HCT116 (cell line): ENCODE results near the gene FBXO31. TPM values are rescaled to one million over a fixed set of nuclear protein-coding genes. Genes with fewer than 3 reads are reported as not detected.

Source experiments
- ATAC-seq: fragments of 200-7000 bp; cut with Tn5 transposase; 2 replicates; pipeline ENCODE4 v1.9.1; 2020; ENCODE audit warnings: mild to moderate bottlenecking, moderate library complexity
- BruUV-seq: library from RNA; stranded (reverse); fragments of 400-500 nt; replicated peaks from 2 replicates; lab custom pipeline; 2021; lab: Mats Ljungman, UMichigan
- CTCF ChIA-PET: fragments of 300-600 bp; sonication (Branson Sonifier 250); formaldehyde crosslinking; loops from one replicate; lab custom pipeline; 2021; ENCODE audit warnings: antibody characterized with exemption; lab: Charles Lee
- POLR2A ChIA-PET: fragments of 300-600, 350-600 bp; sonication (Branson Sonifier 250); formaldehyde crosslinking; loops from one replicate; lab custom pipeline; 2021; ENCODE audit warnings: antibody characterized with exemption; lab: Charles Lee
- RAD21 ChIA-PET, 2 experiments: fragments of 300-600 bp; sonication (Branson Sonifier 250); formaldehyde crosslinking; loops; one replicate each; lab custom pipeline; 2023; ENCODE audit warnings: low total read pairs in 2 of 2; ENCODE audit not compliant: uncharacterized antibody in 2 of 2, unreplicated experiment in 2 of 2, low non-redundant PET in 1 of 2; lab: Charles Lee
- DNase-seq: peaks from one replicate; pipeline ENCODE4 v3.0.0-alpha.2; 2010; ENCODE audit warnings: low read depth, low spot score
- H2AFZ ChIP-seq: fragments of 200-600 bp; shearing (Covaris generic), sonication (generic); 2 replicates; pipeline ENCODE4 v1.6.1; 2017; ENCODE audit warnings: low read depth, mixed run types, mixed read lengths, antibody characterized with exemption, low read length; ENCODE audit not compliant: poor library complexity, severe bottlenecking
- H3K27ac ChIP-seq: 2 replicates; pipeline ENCODE4 v1.5.1; 2012; ENCODE audit warnings: low read depth, low read length
- H3K27me3 ChIP-seq: fragments of 200-600 bp; sonication (generic); 2 replicates; pipeline ENCODE4 v1.6.1; 2016; ENCODE audit warnings: mixed run types, low read length, mixed read lengths; ENCODE audit not compliant: insufficient read depth
- H3K36me3 ChIP-seq, 2 experiments: fragments of 200-500 bp in 1 of 2; fragments of 200-600 bp in 1 of 2; sonication (Bioruptor generic) in 1 of 2; sonication (generic) in 1 of 2; 2 replicates each; pipeline versions ENCODE4 v1.5.1 to v1.6.1; 2014 to 2016; ENCODE audit warnings: low read length in 2 of 2, inconsistent platforms in 1 of 2, mixed read lengths in 1 of 2, mixed run types in 1 of 2; ENCODE audit not compliant: insufficient read depth in 2 of 2, control insufficient read depth in 1 of 2
- H3K4me1 ChIP-seq, 2 experiments: fragments of 200-600 bp in 1 of 2; sonication (generic) in 1 of 2; 2 replicates each; pipeline versions ENCODE4 v1.5.1 to v1.6.1; 2012 to 2017; ENCODE audit warnings: low read length in 2 of 2, inconsistent platforms in 1 of 2, mild to moderate bottlenecking in 1 of 2, mixed read lengths in 1 of 2, mixed run types in 1 of 2, moderate library complexity in 1 of 2; ENCODE audit not compliant: insufficient read depth in 2 of 2, control insufficient read depth in 1 of 2
- H3K4me2 ChIP-seq: fragments of 200-600 bp; sonication (generic); 2 replicates; pipeline ENCODE4 v1.6.1; 2017; ENCODE audit warnings: mixed run types, low read length, mixed read lengths
- H3K4me3 ChIP-seq, 2 experiments: fragments of 200-600 bp in 1 of 2; sonication (generic) in 1 of 2; replicated peaks in 1 of 2; 2 replicates each; pipeline ENCODE4 v1.5.1; 2011 to 2016; ENCODE audit warnings: low read length in 2 of 2, control low read depth in 1 of 2, low read depth in 1 of 2, mild to moderate bottlenecking in 1 of 2, mixed read lengths in 1 of 2, mixed run types in 1 of 2
- H3K79me2 ChIP-seq: fragments of 200-600 bp; sonication (generic); 2 replicates; pipeline ENCODE4 v1.6.1; 2017; ENCODE audit warnings: mild to moderate bottlenecking, mixed run types, low read length, moderate library complexity, mixed read lengths; ENCODE audit not compliant: insufficient read depth
- H3K9ac ChIP-seq: fragments of 200-600 bp; sonication (generic); 2 replicates; pipeline ENCODE4 v1.6.1; 2016; ENCODE audit warnings: low read length, mixed read lengths
- H3K9me2 ChIP-seq: fragments of 200-600 bp; sonication (generic), shearing (Covaris generic); 2 replicates; pipeline ENCODE4 v1.6.1; 2017; ENCODE audit warnings: mixed run types, mild to moderate bottlenecking, moderate library complexity; ENCODE audit not compliant: insufficient read depth
- H3K9me3 ChIP-seq, 2 experiments: fragments of 200-500 bp in 1 of 2; fragments of 200-600 bp in 1 of 2; sonication (Bioruptor generic) in 1 of 2; sonication (generic) in 1 of 2; 2 replicates each; pipeline ENCODE4 v1.6.1; 2014 to 2017; ENCODE audit warnings: low read length in 2 of 2, mixed read lengths in 2 of 2, inconsistent platforms in 1 of 2, low read depth in 1 of 2, mild to moderate bottlenecking in 1 of 2, mixed run types in 1 of 2, moderate library complexity in 1 of 2; ENCODE audit not compliant: control insufficient read depth in 1 of 2, insufficient read depth in 1 of 2
- H4K20me1 ChIP-seq: fragments of 200-600 bp; sonication (generic), shearing (Covaris generic); 2 replicates; pipeline ENCODE4 v1.6.1; 2017; ENCODE audit warnings: mixed run types, mild to moderate bottlenecking, moderate library complexity; ENCODE audit not compliant: insufficient read depth
- CBX3 ChIP-seq: IDR thresholded peaks from 2 replicates; pipeline ENCODE4 v1.6.1; 2012; ENCODE audit warnings: low read depth
- CEBPB ChIP-seq: IDR thresholded peaks from 2 replicates; pipeline ENCODE4 v1.6.1; 2012; ENCODE audit warnings: low read depth
- EZH2phosphoT487 ChIP-seq: fragments of 200-600 bp; IDR thresholded peaks from 2 replicates; pipeline ENCODE4 v1.6.1; 2018; ENCODE audit warnings: antibody characterized with exemption, borderline replicate concordance
- FOSL1 ChIP-seq: IDR thresholded peaks from 2 replicates; pipeline ENCODE4 v1.6.1; 2012; ENCODE audit warnings: low read depth
- JUND ChIP-seq: IDR thresholded peaks from 2 replicates; pipeline ENCODE4 v1.6.1; 2012
- POLR2A ChIP-seq: IDR thresholded peaks from 2 replicates; pipeline ENCODE4 v1.7.0; 2011; ENCODE audit warnings: borderline replicate concordance; ENCODE audit not compliant: insufficient read depth, insufficient read length; ENCODE audit errors: extremely low read depth
- POLR2AphosphoS5 ChIP-seq: IDR thresholded peaks from 2 replicates; pipeline ENCODE4 v1.6.1; 2011; ENCODE audit warnings: mild to moderate bottlenecking, low read depth, low read length, moderate library complexity
- RAD21 ChIP-seq: IDR thresholded peaks from 2 replicates; pipeline ENCODE4 v1.6.1; 2012; ENCODE audit warnings: low read depth, mild to moderate bottlenecking
- SIN3A ChIP-seq: IDR thresholded peaks from 2 replicates; pipeline ENCODE4 v1.6.1; 2012; ENCODE audit warnings: low read depth
- SP1 ChIP-seq: IDR thresholded peaks from 2 replicates; pipeline ENCODE4 v1.6.1; 2012; ENCODE audit warnings: low read depth
- SRF ChIP-seq: IDR thresholded peaks from 2 replicates; pipeline ENCODE4 v1.6.1; 2012; ENCODE audit warnings: low read depth
- TCF7L2 ChIP-seq: IDR thresholded peaks from 2 replicates; pipeline ENCODE4 v1.7.0; 2011; ENCODE audit warnings: borderline replicate concordance, inconsistent platforms; ENCODE audit not compliant: insufficient read depth, insufficient read length; ENCODE audit errors: extremely low read depth
- YY1 ChIP-seq: IDR thresholded peaks from 2 replicates; pipeline ENCODE4 v1.6.1; 2011; ENCODE audit warnings: low read length, low read depth, moderate library complexity, mild to moderate bottlenecking; ENCODE audit not compliant: insufficient replicate concordance; ENCODE audit errors: extremely low read depth
- ZFX ChIP-seq: fragments of 450-650 bp; IDR thresholded peaks from 2 replicates; pipeline ENCODE4 v1.6.1; 2017
- ZNF274 ChIP-seq: fragments of 200-500 bp; sonication (Bioruptor generic); IDR thresholded peaks from 2 replicates; pipeline ENCODE4 v1.6.1; 2014; ENCODE audit warnings: mild to moderate bottlenecking, low read depth, low read length, inconsistent platforms
- intact Hi-C: fragments of 100-400 bp; cut with micrococcal nuclease; formaldehyde crosslinking; loops from 2 replicates; pipeline ENCODE4 v1.10.0; 2022
- total RNA-seq: library from RNA; stranded (reverse); gene quantifications from one replicate; pipeline ENCODE4 v1.2.1, GENCODE V29; 2021; ENCODE audit not compliant: unreplicated experiment
- TF ChIP-seq, protein P1 (sequence below): IDR thresholded peaks from 2 replicates; pipeline ENCODE4 v1.6.1; 2011; ENCODE audit warnings: mild to moderate bottlenecking, low read length, moderate library complexity; ENCODE audit not compliant: insufficient replicate concordance; ENCODE audit errors: extremely low read depth
- TF ChIP-seq, protein P2 (sequence below): IDR thresholded peaks from 2 replicates; pipeline ENCODE4 v1.6.1; 2012
- TF ChIP-seq, protein P3 (sequence below): IDR thresholded peaks from 2 replicates; pipeline ENCODE4 v1.6.1; 2012

FBXO31 gene
- total RNA-seq, 1 experiment from 2014 or later, result 52.1 TPM

DNA sequence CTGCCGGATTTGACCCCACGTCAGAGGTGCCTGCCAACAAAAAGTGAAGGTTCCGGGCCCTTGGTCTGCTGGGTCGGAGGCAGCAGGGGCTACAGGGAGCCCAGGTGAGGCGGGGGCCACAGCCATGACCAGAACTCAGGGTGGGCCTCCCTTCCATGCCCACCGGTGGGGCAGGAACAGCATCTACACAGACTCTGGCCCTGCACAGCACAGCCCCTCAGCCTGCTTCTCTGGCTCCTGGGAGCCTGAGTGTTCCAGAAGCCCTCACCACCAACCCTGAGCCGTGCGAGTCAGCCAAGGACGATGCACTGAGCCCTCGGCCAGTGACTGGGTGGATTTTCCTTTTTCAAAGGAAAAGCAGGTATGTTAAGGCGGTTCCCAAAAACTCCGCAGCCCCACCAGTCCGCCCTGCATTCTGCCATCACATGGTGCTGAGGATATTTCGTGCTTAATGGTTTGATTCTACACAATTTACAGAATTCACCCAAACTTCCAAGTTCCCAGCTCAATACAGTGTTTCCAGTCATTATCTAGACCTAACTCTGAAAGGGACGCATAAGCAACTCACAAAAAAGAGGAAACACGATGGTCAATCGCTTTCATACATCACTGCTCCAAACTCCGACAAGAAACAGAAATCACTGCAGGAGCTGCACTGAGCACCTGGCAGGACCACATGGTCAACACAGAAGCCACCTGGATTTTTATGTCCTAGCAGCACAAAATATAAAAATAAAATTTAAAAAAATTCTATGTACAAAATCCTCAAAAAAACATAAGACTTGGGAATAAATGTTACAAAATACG, 46.9 kb downstream of the FBXO31 start:
- no peak for TF ChIP-seq CBX3
- TF ChIP-seq CEBPB, result no peak
- TF ChIP-seq, protein P1, sequence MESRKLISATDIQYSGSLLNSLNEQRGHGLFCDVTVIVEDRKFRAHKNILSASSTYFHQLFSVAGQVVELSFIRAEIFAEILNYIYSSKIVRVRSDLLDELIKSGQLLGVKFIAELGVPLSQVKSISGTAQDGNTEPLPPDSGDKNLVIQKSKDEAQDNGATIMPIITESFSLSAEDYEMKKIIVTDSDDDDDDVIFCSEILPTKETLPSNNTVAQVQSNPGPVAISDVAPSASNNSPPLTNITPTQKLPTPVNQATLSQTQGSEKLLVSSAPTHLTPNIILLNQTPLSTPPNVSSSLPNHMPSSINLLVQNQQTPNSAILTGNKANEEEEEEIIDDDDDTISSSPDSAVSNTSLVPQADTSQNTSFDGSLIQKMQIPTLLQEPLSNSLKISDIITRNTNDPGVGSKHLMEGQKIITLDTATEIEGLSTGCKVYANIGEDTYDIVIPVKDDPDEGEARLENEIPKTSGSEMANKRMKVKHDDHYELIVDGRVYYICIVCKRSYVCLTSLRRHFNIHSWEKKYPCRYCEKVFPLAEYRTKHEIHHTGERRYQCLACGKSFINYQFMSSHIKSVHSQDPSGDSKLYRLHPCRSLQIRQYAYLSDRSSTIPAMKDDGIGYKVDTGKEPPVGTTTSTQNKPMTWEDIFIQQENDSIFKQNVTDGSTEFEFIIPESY, result no peak
- no peak for TF ChIP-seq YY1
- TF ChIP-seq, protein P2, sequence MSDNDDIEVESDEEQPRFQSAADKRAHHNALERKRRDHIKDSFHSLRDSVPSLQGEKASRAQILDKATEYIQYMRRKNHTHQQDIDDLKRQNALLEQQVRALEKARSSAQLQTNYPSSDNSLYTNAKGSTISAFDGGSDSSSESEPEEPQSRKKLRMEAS, result no peak
- TF ChIP-seq, protein P3, sequence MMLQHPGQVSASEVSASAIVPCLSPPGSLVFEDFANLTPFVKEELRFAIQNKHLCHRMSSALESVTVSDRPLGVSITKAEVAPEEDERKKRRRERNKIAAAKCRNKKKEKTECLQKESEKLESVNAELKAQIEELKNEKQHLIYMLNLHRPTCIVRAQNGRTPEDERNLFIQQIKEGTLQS, result no peak
- no peak for TF ChIP-seq FOSL1
- TF ChIP-seq TCF7L2, result no peak
- no peak for TF ChIP-seq SIN3A
- TF ChIP-seq SP1, result no peak
- no peak for TF ChIP-seq JUND
- no peak for TF ChIP-seq ZNF274
- TF ChIP-seq SRF, result no peak
- TF ChIP-seq EZH2phosphoT487, result no peak
- TF ChIP-seq POLR2AphosphoS5, result no peak
- no peak for TF ChIP-seq ZFX
- TF ChIP-seq RAD21, result no peak
- TF ChIP-seq POLR2A, result no peak
- Histone ChIP-seq H3K4me2 (no peak overlapping the region), H3K27ac (no peak overlapping the region), H3K9me2 (no peaks in the 10 kb centered on the region), H4K20me1 (no peaks in the 10 kb centered on the region), H3K9me3 (no peaks in the 10 kb centered on the region), H3K9ac (no peak overlapping the region), H3K79me2 (peaks cover 15% of the 10 kb centered on the region; the same call in 1 of the 2 replicates), H3K4me3 (no peak overlapping the region), H3K4me1 (no peaks in the 10 kb centered on the region; a peak in 1 of 4 replicates), H2AFZ (no peak overlapping the region), H3K36me3 (peaks cover 15 to 24% of the 10 kb centered on the region in 2 experiments; a peak in 3 of 4 replicates), H3K27me3 (no peaks in the 10 kb centered on the region)
- ATAC-seq, result no peak
- no TSS peak for BruUV-seq
- no peak for DNase-seq
- ChIA-PET RAD21 (no interaction called here), CTCF (no interaction called here), POLR2A (no interaction called here)
- intact Hi-C loops, result no loop called here
